NCI-H510A treated with DMSO at 0.1 percent for 48 hours (cell line): ENCODE results near the gene TENT5D.
"Not testable (repeated sequence)": the region's sequence is repeated elsewhere in the genome, so short reads cannot be mapped to it uniquely, and the experiment has no call there.

Source experiments
- DNase-seq: peaks from one replicate; lab custom pipeline; 2025; lab: John Stamatoyannopoulos, UW

The TENT5D gene

GRCh38 chrX:80420147-80420546 lies at the start of gene TENT5D:
Gene TENT5D, plus strand, starts transcription at chrX:80420447. Its CDS starts 22,093 bp downstream, at chrX:80442540.
- no peak for DNase-seq

- not testable (repeated sequence) for DNase-seq
Observed at GRCh38 chrX:80385651-80386050, 34.6 kb upstream of the TENT5D start.

GRCh38 chrX:80388206-80388605 lies 32.0 kb upstream of the TENT5D start:
- no peak for DNase-seq

- DNase-seq: no peak
Observed at GRCh38 chrX:80412042-80412441, 8.2 kb upstream of the TENT5D start.

GRCh38 chrX:80423000-80423399 lies 2.8 kb downstream of the TENT5D start:
- no peak for DNase-seq

GRCh38 chrX:80423744-80424143 lies 3.5 kb downstream of the TENT5D start:
- no peak for DNase-seq

- DNase-seq: no peak
Observed at GRCh38 chrX:80430826-80431504, 10.7 kb downstream of the TENT5D start.

- DNase-seq: no peak
Observed at GRCh38 chrX:80431505-80431832, 11.2 kb downstream of the TENT5D start.

- no peak for DNase-seq
Observed at GRCh38 chrX:80432441-80432840, 12.2 kb downstream of the TENT5D start.

GRCh38 chrX:80432863-80433262 lies 12.6 kb downstream of the TENT5D start:
- no peak for DNase-seq

GRCh38 chrX:80468166-80468565 lies 47.9 kb downstream of the TENT5D start:
- DNase-seq: not testable (repeated sequence)

GRCh38 chrX:80471582-80471981 lies 51.3 kb downstream of the TENT5D start:
- DNase-seq: no peak

GRCh38 chrX:80485543-80485942 lies 65.3 kb downstream of the TENT5D start:
- DNase-seq: no peak

- DNase-seq: no peak
Observed at GRCh38 chrX:80486299-80486698, 66.1 kb downstream of the TENT5D start.

GRCh38 chrX:80489166-80489565 lies 68.9 kb downstream of the TENT5D start:
- DNase-seq: no peak
